GM12872 (cell line): ENCODE data around the gene CGB2.

ENCODE experiments used
- CTCF ChIP-seq: IDR thresholded peaks from 3 replicates; pipeline ENCODE4 v1.5.1; 2011; ENCODE audit warnings: low read depth, mild to moderate bottlenecking, low read length, moderate library complexity; ENCODE audit not compliant: insufficient read depth

The CGB2 gene

GRCh38 chr19:49010453-49010852 lies 21.2 kb upstream of the CGB2 start:
- no peak for TF ChIP-seq CTCF

- no peak for TF ChIP-seq CTCF
Observed at GRCh38 chr19:49011194-49011593, 20.5 kb upstream of the CGB2 start.

GRCh38 chr19:49014123-49014869 lies 17.4 kb upstream of the CGB2 start:
- TF ChIP-seq CTCF: no peak

GRCh38 chr19:49014870-49015255 lies 16.8 kb upstream of the CGB2 start:
- no peak for TF ChIP-seq CTCF

GRCh38 chr19:49016067-49016839 lies 15.4 kb upstream of the CGB2 start:
- no peak for TF ChIP-seq CTCF

GRCh38 chr19:49017041-49017665 lies 14.5 kb upstream of the CGB2 start, which contains the start of gene LHB:
Gene LHB (minus strand): TSS chr19:49017091. CDS start chr19:49017081, 10 bp downstream.
- TF ChIP-seq CTCF: no peak

- TF ChIP-seq CTCF: peak; percentile 70
Observed at GRCh38 chr19:49017666-49018351, 13.9 kb upstream of the CGB2 start.
